DND-41 (cell line): ENCODE measurements around the gene NR5A1.

Experiments
- ATAC-seq: fragments of 200-7000 bp; cut with Tn5 transposase; 3 replicates; pipeline ENCODE4 v1.9.1; 2021; ENCODE audit warnings: low read depth; ENCODE audit not compliant: insufficient read depth
- DNase-seq: peaks from one replicate; pipeline ENCODE4 v3.0.0-alpha.2; 2020
- H2AFZ ChIP-seq: 2 replicates; pipeline ENCODE4 v1.6.0; 2012; ENCODE audit warnings: low read depth, low read length
- H3K27ac ChIP-seq: 2 replicates; pipeline ENCODE4 v1.5.1; 2012; ENCODE audit warnings: low read length, inconsistent platforms
- H3K27me3 ChIP-seq: fragments of 200-600 bp; sonication (generic); 2 replicates; pipeline ENCODE4 v1.6.0; 2012; ENCODE audit warnings: low read length, mild to moderate bottlenecking, inconsistent platforms; ENCODE audit not compliant: insufficient read depth, poor library complexity
- H3K36me3 ChIP-seq: 2 replicates; pipeline ENCODE4 v1.5.1; 2012; ENCODE audit warnings: low read length, inconsistent platforms; ENCODE audit not compliant: insufficient read depth
- H3K4me1 ChIP-seq: 2 replicates; pipeline ENCODE4 v1.5.1; 2012; ENCODE audit warnings: mild to moderate bottlenecking, low read length; ENCODE audit not compliant: insufficient read depth
- H3K4me2 ChIP-seq: 2 replicates; pipeline ENCODE4 v1.6.0; 2012; ENCODE audit warnings: mild to moderate bottlenecking, moderate library complexity, low read length, inconsistent platforms; ENCODE audit not compliant: insufficient read depth
- H3K4me3 ChIP-seq, 2 experiments: fragments of 200-600 bp in 1 of 2; shearing (Covaris generic) in 1 of 2; 2 replicates each; pipeline ENCODE4 v1.5.1; 2012 to 2016; ENCODE audit warnings: inconsistent platforms in 2 of 2, low read length in 2 of 2, mild to moderate bottlenecking in 2 of 2, low read depth in 1 of 2, moderate library complexity in 1 of 2
- H3K79me2 ChIP-seq: 2 replicates; pipeline ENCODE4 v1.6.0; 2012; ENCODE audit warnings: low read length, inconsistent platforms; ENCODE audit not compliant: insufficient read depth
- H3K9ac ChIP-seq: 2 replicates; pipeline ENCODE4 v1.6.0; 2012; ENCODE audit warnings: low read depth, mild to moderate bottlenecking, inconsistent platforms, low read length, moderate library complexity
- H3K9me3 ChIP-seq: 2 replicates; pipeline ENCODE4 v1.5.1; 2012; ENCODE audit warnings: low read length, moderate library complexity, mild to moderate bottlenecking, inconsistent platforms; ENCODE audit not compliant: insufficient read depth, severe bottlenecking
- H4K20me1 ChIP-seq: 2 replicates; pipeline ENCODE4 v1.6.0; 2012; ENCODE audit warnings: low read length; ENCODE audit not compliant: insufficient read depth
- CTCF ChIP-seq: IDR thresholded peaks from 2 replicates; pipeline ENCODE4 v1.5.1; 2012; ENCODE audit warnings: borderline replicate concordance, low read length, moderate library complexity, mild to moderate bottlenecking; ENCODE audit not compliant: poor library complexity, severe bottlenecking; ENCODE audit errors: extremely low read depth
- EZH2 ChIP-seq: IDR thresholded peaks from 3 replicates; pipeline ENCODE4 v1.6.1; 2012; ENCODE audit warnings: borderline replicate concordance, low read depth, mild to moderate bottlenecking, moderate library complexity, low read length, inconsistent platforms; ENCODE audit not compliant: severe bottlenecking

Gene NR5A1

GRCh38 chr9:124503713-124504529 lies 3.3 kb downstream of the NR5A1 start:
- no peak overlapping the region for H3K27ac ChIP-seq
- H3K4me1 ChIP-seq, result no peaks in the 10 kb centered on the region
- ATAC-seq (no peak), DNase-seq (no peak)
- no peak overlapping the region for H2AFZ ChIP-seq
- no peaks in the 10 kb centered on the region for H3K79me2 ChIP-seq
- no peak overlapping the region for H3K4me2 ChIP-seq
- H3K36me3 ChIP-seq, result no peaks in the 10 kb centered on the region
- no peak overlapping the region for H3K4me3 ChIP-seq
- no peaks in the 10 kb centered on the region for H3K9me3 ChIP-seq
- H4K20me1 ChIP-seq, result peaks cover under 1% of the 10 kb centered on the region; the same call in 1 of the 2 replicates
- H3K27me3 ChIP-seq, result no peaks in the 10 kb centered on the region
- TF ChIP-seq EZH2, result no peak
- no peak for TF ChIP-seq CTCF
- no peak overlapping the region for H3K9ac ChIP-seq

GRCh38 chr9:124502711-124503702 lies 4.2 kb downstream of the NR5A1 start:
- no peak for DNase-seq
- Histone ChIP-seq H3K36me3 (no peaks in the 10 kb centered on the region), H3K4me1 (no peaks in the 10 kb centered on the region), H3K9ac (no peak overlapping the region), H3K4me3 (no peak overlapping the region), H2AFZ (no peak overlapping the region), H3K4me2 (no peak overlapping the region), H3K79me2 (no peaks in the 10 kb centered on the region), H3K27ac (no peak overlapping the region), H4K20me1 (peaks cover 3% of the 10 kb centered on the region; the same call in 1 of the 2 replicates), H3K9me3 (no peaks in the 10 kb centered on the region), H3K27me3 (no peaks in the 10 kb centered on the region)
- TF ChIP-seq CTCF (no peak), EZH2 (no peak)
- ATAC-seq, result no peak

GRCh38 chr9:124501771-124502320 lies 5.4 kb downstream of the NR5A1 start:
- Histone ChIP-seq H3K9ac (no peak overlapping the region), H2AFZ (no peak overlapping the region), H3K4me2 (no peak overlapping the region), H3K79me2 (no peaks in the 10 kb centered on the region), H3K36me3 (no peaks in the 10 kb centered on the region), H3K4me3 (no peak overlapping the region), H4K20me1 (peaks cover 3% of the 10 kb centered on the region; the same call in 1 of the 2 replicates), H3K9me3 (no peaks in the 10 kb centered on the region), H3K4me1 (no peaks in the 10 kb centered on the region), H3K27ac (no peak overlapping the region), H3K27me3 (no peaks in the 10 kb centered on the region)
- DNase-seq (no peak), ATAC-seq (no peak)
- TF ChIP-seq CTCF (no peak), EZH2 (no peak)
